IPS-11a (cell line): Measurements from ENCODE around the gene RAPGEF2.
"Not testable (repeated sequence)": the region's sequence is repeated elsewhere in the genome, so short reads cannot be mapped to it uniquely, and the experiment has no call there.

Source experiments
- H3K4me3 ChIP-seq: one replicate; pipeline ENCODE4 v1.5.1; 2013; ENCODE audit warnings: low read depth, low read length, control low read depth

Gene RAPGEF2

DNA sequence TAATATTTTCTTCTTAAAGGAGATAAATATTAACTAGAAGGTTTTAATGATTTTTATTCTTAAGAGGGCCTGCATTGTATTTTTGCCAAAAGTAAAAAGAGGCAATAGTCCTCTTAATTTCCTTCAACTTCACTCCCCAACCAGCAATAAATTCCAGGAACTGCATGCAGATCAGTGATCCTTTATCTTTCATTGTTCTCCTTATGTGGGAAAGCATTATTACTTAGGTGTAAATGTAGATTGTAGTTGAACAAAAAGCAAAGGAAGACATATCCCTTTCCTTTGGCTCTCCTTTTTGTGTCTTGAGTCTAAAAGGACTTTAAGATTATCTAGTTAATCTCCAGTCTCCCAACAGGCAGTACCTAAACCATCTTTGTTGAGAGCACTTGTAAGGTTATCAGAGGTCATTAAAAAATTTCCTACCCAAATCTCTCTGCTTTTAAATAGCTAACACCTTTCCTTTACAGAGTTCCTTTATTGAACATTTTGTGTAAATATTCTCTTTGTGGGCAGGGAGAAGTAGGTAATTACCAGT lies 55.3 kb downstream of the RAPGEF2 start:
- H3K4me3 ChIP-seq: no peak overlapping the region

DNA sequence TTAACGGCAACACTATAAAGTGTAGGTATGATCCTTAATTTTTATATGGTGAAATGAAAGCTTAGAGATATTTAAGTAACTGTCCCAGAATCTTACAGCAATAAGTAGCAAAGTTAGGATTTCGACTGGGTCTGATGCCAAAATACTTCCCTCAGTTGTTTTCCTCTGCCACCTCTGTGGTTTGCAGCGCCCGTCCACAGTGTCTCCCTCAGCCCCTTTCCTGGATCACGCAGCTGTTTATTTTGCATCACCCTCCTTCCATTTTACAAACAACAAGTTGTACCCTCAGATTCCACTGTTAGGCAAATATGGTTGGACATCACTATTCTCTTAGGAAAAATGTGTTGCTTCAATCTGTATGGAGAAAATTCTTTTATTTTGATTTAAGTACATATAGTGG lies 56.1 kb downstream of the RAPGEF2 start:
- no peak overlapping the region for H3K4me3 ChIP-seq

GRCh38 chr4:159159611-159160010 lies 56.7 kb downstream of the RAPGEF2 start:
- H3K4me3 ChIP-seq: no peak overlapping the region

GRCh38 chr4:159160242-159160641 lies 57.4 kb downstream of the RAPGEF2 start:
- no peak overlapping the region for H3K4me3 ChIP-seq

DNA sequence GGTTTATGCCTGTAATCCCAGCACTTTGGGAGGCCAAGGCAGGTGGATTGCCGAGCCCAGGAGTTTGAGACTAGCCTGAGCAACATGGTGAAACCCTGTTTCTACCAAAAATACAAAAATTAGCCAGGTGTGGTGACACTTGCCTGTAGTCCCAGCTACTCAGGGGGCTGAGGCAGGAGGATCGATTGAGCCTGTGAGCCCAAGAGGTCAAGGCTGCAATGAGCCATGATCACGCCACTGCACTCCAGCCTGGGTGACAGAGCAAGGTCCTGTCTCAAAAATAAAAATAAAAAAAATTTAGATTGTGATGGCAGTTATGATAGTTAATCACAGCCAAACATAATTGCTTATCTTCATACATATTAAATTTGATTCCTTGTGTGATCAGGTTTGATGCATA lies 58.6 kb downstream of the RAPGEF2 start:
- not testable (repeated sequence) for H3K4me3 ChIP-seq

GRCh38 chr4:159162576-159162975 lies 59.7 kb downstream of the RAPGEF2 start:
- no peak overlapping the region for H3K4me3 ChIP-seq

DNA sequence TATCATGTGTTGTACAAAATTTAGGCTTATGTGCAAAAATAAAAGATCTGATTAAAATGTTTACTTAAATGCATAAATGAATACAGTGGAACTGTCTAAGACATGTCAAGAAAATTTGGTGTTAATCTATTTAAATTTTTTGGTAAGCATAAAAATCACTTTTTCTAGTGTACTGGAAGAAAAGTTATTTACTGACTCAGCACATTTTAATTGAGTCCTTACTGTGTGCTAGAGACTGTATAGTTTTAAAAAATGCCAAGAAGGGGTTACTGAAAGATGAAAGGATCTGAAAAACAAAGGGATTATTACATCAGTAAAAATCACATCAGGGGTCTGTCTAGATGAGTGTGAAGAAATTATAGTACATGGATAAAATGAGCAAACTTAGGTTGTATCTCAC lies 60.6 kb downstream of the RAPGEF2 start:
- H3K4me3 ChIP-seq: no peak overlapping the region

GRCh38 chr4:159169404-159170302 lies 66.8 kb downstream of the RAPGEF2 start:
- H3K4me3 ChIP-seq: no peak overlapping the region

- H3K4me3 ChIP-seq: no peak overlapping the region
Measured at GRCh38 chr4:159171287-159171686, 68.4 kb downstream of the RAPGEF2 start.

DNA sequence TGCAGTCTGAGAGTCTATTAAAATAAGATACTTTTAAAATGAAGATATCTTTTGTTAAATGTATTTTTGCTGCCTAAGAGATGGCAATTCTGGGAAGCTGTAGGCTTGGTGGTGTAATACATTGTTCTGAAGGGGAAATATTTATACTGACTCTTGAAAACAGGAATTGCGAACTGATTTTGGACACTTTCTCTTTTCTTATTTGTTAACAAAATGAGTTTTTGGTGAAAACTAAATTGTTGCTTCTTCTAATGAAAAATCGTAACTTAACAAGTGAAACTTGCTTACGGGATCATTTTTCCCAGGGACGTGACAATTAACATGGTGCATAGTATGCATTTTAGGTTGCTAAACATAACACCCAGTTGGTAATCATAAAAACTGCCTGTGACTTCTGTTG lies 71.0 kb downstream of the RAPGEF2 start:
- no peak overlapping the region for H3K4me3 ChIP-seq

DNA sequence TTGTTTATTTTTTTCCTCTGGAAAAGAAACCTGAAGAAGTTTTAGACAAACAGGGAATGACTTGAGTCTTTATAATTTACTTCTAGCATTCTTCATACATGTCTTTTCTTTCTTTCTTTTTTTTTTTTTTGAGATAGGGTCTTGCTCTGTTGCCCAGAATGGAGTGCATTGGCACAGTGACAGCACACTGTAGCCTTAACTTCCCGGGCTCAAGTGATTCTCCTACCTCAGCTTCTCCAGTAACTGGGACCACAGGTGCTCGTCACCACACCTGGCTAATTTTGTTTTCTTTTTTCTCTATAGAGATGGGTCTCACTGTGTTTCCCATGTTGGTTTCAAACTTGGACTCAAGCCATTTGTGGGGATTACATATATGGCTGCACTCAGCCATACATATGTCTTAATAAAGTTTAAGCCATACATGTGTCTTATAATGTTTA lies 71.8 kb downstream of the RAPGEF2 start:
- no peak overlapping the region for H3K4me3 ChIP-seq

GRCh38 chr4:159175085-159175988 lies 72.5 kb downstream of the RAPGEF2 start:
- H3K4me3 ChIP-seq: no peak overlapping the region

- H3K4me3 ChIP-seq: no peak overlapping the region
Measured at GRCh38 chr4:159175989-159176375, 73.1 kb downstream of the RAPGEF2 start.

GRCh38 chr4:159177265-159178150 lies 74.6 kb downstream of the RAPGEF2 start:
- H3K4me3 ChIP-seq: no peak overlapping the region

DNA sequence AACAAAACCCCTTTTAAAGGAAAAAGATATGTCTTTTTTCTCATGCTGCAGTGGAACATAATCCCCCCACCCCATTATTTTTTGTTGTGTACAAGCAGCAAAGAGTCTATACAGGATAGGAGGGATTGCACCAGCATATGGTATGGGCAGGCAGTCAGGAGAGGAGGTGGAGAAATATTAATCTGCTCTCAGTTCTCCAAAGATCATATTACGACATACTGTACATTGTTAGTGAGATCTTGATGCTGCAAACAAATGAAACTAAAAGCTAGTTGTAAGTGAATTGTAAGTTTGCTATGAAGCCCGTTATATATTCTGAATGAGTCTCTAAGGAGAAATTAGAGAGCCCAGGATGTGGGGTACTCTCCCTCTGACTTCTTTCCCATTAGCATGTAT lies 75.3 kb downstream of the RAPGEF2 start:
- H3K4me3 ChIP-seq: no peak overlapping the region

DNA sequence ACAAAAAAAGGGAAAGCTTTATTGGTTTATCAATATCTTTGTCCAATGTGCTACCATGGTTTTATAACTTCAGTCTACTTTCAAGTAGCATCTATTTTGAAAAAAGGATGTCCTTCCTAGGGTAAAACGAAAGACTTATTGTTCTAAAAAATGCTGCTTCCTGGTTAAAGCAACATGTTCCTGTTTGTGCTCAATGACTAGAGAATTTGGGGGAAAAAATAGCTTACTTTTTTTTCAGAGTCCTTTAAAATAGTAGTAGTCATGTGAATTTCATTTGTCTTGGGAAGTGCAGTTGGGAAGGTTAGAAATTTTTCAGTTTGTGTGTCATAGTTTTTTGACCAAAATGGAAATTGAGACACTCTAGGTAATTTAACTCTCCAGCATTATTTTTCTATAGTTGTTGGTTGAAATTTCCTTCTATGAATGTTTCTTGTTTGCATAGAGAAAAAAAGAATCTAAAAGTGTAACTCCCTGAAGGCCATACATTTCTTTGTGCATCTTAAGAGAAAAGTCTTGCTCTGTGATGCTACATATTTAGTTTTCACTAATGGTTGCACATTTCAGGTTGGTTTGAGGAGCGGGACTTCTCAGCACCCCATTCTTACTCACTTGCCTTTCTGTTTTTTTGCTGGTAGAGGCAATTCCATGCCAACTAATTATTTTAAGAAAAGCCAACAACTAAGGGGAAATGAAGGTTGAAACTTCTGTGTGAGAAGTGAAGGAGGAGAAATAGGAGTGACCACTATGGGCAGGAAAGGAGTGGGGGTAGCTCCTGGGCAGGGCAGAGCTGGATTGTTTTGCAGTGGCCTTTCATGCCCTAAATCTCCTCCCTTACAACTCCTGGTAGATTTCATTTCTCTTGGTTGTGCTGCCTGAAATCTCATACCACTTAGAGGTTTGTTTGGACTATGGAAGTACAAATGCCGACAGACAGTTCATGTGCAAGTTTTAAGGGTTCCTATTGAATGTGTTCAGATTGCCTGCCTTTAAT lies 76.4 kb downstream of the RAPGEF2 start:
- no peak overlapping the region for H3K4me3 ChIP-seq

GRCh38 chr4:159183885-159184605 lies 81.2 kb downstream of the RAPGEF2 start:
- not testable (repeated sequence) for H3K4me3 ChIP-seq

DNA sequence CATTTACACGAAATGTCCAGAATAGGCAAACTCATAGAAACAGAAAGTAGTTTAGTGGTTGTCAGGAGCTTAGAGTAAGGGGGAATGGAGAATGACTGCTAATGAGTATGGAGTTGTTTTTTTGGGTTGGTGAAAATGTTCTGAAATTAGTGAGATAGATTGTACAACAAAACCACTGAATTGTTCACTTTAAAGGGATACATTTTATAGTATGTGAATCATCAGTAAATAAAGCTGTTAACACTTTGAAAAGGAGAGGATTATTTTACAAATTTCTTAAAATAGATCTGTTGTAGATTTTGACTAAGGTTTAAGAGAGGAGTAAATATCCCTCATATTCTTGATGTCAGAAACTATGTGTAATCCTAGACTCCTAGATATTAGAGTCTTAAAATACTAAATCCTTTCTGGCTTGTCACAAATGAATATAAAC lies 82.7 kb downstream of the RAPGEF2 start:
- H3K4me3 ChIP-seq: no peak overlapping the region

- H3K4me3 ChIP-seq: no peak overlapping the region
Measured at GRCh38 chr4:159188646-159189045, 85.8 kb downstream of the RAPGEF2 start.
